Measurements from ENCODE around the gene RABGAP1L. TPM values are rescaled to one million over a fixed set of nuclear protein-coding genes. Genes with fewer than 3 reads are reported as not detected.

Gene RABGAP1L
- total RNA-seq, 1 experiment from 2014 or later = 76.9 TPM

DNA sequence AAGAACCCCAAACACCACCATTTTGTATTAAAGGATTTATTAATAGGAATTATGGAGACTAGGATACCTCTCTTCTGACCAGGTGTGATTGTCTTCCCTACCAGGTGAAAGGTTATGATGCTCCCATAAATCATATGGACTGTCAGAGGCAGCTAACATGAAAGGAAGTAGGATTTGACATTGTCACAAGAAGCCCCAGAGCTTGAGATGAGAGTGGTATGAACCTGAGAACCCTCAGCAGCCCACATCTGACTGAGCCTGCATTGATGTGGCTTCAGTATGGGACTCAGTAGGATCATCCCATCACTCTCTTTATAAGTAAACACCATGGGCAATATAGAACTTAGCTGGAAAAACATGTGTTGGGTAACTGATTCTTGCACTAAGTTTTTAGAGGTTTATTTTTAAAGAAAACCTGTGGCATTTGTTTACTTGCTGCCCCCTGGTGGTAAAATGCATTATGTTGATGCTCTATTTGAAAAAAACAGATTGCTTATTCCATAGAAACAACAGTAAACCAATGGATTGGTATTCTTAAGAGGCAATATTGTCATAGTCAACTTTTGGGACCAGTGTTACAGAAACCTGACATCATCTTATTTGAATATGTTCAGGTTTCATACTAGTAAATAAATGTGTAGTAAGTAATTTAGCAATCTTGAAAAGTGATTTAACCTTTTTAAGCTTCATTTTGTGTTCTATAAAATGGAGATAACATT, 823.8 kb downstream of the RABGAP1L start:
- ChIA-PET POLR2A (no interaction called here), CTCF (interaction anchor here (0.7 to 1.5 kb wide), 8 partner anchors 10 to 194 kb away, joined by 3 to 7 read pairs (median 4); partner anchors contain the start of gene CACYBP)
- Mint-ChIP-seq H3K9me3 (no peaks in the 10 kb centered on the region), H3K4me1 (no peaks in the 10 kb centered on the region), H3K27me3 (ENCODE audit: low read depth) (no peaks in the 10 kb centered on the region), H3K36me3 (peaks cover 79% of the 10 kb centered on the region), H3K27ac (no peak overlapping the region), H3K4me3 (no peak overlapping the region)
- no peak for DNase-seq (ENCODE audit: low spot score)
- no peak for TF ChIP-seq TP53 (CRISPR knock-in tag; IDR thresholded peaks at IDR 0.05)
- TF ChIP-seq, protein P1, sequence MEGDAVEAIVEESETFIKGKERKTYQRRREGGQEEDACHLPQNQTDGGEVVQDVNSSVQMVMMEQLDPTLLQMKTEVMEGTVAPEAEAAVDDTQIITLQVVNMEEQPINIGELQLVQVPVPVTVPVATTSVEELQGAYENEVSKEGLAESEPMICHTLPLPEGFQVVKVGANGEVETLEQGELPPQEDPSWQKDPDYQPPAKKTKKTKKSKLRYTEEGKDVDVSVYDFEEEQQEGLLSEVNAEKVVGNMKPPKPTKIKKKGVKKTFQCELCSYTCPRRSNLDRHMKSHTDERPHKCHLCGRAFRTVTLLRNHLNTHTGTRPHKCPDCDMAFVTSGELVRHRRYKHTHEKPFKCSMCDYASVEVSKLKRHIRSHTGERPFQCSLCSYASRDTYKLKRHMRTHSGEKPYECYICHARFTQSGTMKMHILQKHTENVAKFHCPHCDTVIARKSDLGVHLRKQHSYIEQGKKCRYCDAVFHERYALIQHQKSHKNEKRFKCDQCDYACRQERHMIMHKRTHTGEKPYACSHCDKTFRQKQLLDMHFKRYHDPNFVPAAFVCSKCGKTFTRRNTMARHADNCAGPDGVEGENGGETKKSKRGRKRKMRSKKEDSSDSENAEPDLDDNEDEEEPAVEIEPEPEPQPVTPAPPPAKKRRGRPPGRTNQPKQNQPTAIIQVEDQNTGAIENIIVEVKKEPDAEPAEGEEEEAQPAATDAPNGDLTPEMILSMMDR (IDR thresholded peaks at IDR 0.05) = peak; percentile 64
- no peak for ATAC-seq

DNA sequence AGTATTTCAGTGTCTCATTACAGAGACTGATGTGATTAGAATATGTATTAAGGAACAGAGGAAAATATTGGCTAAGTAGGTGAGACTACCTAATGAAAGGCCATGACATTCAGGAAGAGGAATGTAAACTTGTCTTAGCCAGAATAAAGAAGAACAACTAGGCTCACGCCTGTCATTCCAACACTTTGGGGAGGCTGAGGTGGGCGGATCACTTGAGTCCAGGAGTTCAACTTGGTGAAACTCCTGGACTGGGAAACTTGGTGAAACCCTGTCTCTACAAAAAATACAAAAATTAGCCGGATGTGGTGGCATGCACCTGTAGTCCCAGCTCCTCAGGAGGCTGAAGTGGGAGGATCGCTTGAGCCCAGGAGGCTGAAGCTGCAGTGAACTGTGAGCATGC, 825.6 kb downstream of the RABGAP1L start:
- ATAC-seq = no peak
- H3K36me3 Mint-ChIP-seq = peaks cover 79% of the 10 kb centered on the region
- no peak overlapping the region for H3K4me3 Mint-ChIP-seq
- ChIA-PET POLR2A (no interaction called here), CTCF (interaction anchor here (1.4 kb wide), 1 partner anchor 14 kb away, joined by 5 read pairs; no protein-coding TSS in a partner anchor)
- DNase-seq (ENCODE audit: low spot score) = no peak
- H3K27me3 Mint-ChIP-seq (ENCODE audit: low read depth) = no peaks in the 10 kb centered on the region
- no peak for TF ChIP-seq SOX15 (CRISPR knock-in tag; IDR thresholded peaks at IDR 0.05)
- H3K27ac Mint-ChIP-seq = no peak overlapping the region
- H3K4me1 Mint-ChIP-seq = no peaks in the 10 kb centered on the region
- H3K9me3 Mint-ChIP-seq = no peaks in the 10 kb centered on the region

DNA sequence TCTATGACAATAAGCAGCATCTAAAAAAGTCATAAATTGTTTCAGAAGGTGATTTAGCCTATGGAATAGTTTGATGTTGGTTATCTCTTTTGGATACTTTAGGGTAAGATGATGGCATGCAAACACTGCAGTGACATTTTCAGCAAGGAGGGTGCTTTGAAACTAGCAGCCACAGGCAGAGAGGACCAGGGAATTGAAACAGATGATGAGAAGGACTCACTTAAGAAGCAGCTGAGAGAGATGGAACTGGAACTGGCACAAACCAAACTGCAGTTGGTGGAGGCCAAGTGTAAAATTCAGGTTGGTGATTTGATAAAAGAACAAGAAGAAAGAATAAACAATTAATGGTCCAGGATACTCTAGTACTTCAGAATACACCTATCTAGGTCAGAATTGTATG, 829.2 kb downstream of the RABGAP1L start:
- peaks cover 57% of the 10 kb centered on the region for H3K36me3 Mint-ChIP-seq
- no peak for ATAC-seq
- H3K4me3 Mint-ChIP-seq = no peak overlapping the region
- H3K4me1 Mint-ChIP-seq = no peaks in the 10 kb centered on the region
- TF ChIP-seq FOXJ3 (CRISPR knock-in tag; IDR thresholded peaks at IDR 0.05; ENCODE audit: borderline replicate concordance) = no peak
- no peak for TF ChIP-seq NR2C2 (CRISPR knock-in tag; IDR thresholded peaks at IDR 0.05)
- TF ChIP-seq, protein P2, sequence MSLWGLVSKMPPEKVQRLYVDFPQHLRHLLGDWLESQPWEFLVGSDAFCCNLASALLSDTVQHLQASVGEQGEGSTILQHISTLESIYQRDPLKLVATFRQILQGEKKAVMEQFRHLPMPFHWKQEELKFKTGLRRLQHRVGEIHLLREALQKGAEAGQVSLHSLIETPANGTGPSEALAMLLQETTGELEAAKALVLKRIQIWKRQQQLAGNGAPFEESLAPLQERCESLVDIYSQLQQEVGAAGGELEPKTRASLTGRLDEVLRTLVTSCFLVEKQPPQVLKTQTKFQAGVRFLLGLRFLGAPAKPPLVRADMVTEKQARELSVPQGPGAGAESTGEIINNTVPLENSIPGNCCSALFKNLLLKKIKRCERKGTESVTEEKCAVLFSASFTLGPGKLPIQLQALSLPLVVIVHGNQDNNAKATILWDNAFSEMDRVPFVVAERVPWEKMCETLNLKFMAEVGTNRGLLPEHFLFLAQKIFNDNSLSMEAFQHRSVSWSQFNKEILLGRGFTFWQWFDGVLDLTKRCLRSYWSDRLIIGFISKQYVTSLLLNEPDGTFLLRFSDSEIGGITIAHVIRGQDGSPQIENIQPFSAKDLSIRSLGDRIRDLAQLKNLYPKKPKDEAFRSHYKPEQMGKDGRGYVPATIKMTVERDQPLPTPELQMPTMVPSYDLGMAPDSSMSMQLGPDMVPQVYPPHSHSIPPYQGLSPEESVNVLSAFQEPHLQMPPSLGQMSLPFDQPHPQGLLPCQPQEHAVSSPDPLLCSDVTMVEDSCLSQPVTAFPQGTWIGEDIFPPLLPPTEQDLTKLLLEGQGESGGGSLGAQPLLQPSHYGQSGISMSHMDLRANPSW (CRISPR knock-in tag; conservative IDR thresholded peaks at IDR 0.05; ENCODE audit: low read depth) = no peak
- no peak for TF ChIP-seq ESRRA (CRISPR knock-in tag; IDR thresholded peaks at IDR 0.05; ENCODE audit: borderline replicate concordance)
- TF ChIP-seq, protein P3, sequence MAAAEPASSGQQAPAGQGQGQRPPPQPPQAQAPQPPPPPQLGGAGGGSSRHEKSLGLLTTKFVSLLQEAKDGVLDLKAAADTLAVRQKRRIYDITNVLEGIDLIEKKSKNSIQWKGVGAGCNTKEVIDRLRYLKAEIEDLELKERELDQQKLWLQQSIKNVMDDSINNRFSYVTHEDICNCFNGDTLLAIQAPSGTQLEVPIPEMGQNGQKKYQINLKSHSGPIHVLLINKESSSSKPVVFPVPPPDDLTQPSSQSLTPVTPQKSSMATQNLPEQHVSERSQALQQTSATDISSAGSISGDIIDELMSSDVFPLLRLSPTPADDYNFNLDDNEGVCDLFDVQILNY (CRISPR knock-in tag; IDR thresholded peaks at IDR 0.05) = no peak
- TF ChIP-seq, protein P4, sequence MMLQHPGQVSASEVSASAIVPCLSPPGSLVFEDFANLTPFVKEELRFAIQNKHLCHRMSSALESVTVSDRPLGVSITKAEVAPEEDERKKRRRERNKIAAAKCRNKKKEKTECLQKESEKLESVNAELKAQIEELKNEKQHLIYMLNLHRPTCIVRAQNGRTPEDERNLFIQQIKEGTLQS (CRISPR knock-in tag; conservative IDR thresholded peaks at IDR 0.05) = no peak
- TF ChIP-seq ZBTB21 (CRISPR knock-in tag; IDR thresholded peaks at IDR 0.05; ENCODE audit: borderline replicate concordance) = no peak
- no peak for TF ChIP-seq CREB1 (CRISPR knock-in tag; IDR thresholded peaks at IDR 0.05)
- no peak for TF ChIP-seq NR3C1 (CRISPR knock-in tag; conservative IDR thresholded peaks at IDR 0.05; ENCODE audit: low read depth)
- TF ChIP-seq CREM (CRISPR knock-in tag; IDR thresholded peaks at IDR 0.05) = no peak
- H3K27me3 Mint-ChIP-seq (ENCODE audit: low read depth) = no peaks in the 10 kb centered on the region
- no peaks in the 10 kb centered on the region for H3K9me3 Mint-ChIP-seq
- CTCF ChIA-PET = no interaction called here
- DNase-seq (ENCODE audit: low spot score) = no peak
- POLR2A ChIA-PET = no interaction called here
- H3K27ac Mint-ChIP-seq = no peak overlapping the region

DNA sequence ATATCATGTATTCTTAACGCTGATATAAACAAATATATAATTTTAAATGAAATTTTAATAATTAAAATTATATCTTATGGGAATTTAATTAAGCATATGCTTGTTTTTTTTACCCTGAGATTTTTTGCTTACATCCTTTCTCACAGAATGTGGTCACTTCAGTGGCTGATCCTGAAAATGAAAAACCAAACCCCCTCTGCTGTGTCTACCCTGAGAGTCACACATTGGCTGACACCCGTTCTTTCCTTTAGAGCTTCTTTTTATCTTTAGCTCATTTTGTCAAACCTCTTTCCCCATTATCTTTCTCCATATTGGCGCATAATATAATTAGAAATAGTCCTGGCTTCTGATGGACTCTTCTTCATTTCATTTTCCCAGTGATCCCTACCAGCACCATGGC, 829.7 kb downstream of the RABGAP1L start:
- Mint-ChIP-seq H3K27me3 (ENCODE audit: low read depth) (no peaks in the 10 kb centered on the region), H3K27ac (no peak overlapping the region), H3K9me3 (no peaks in the 10 kb centered on the region), H3K36me3 (peaks cover 56% of the 10 kb centered on the region), H3K4me3 (no peak overlapping the region), H3K4me1 (no peaks in the 10 kb centered on the region)
- ChIA-PET CTCF (no interaction called here), POLR2A (no interaction called here)
- ATAC-seq (no peak), DNase-seq (ENCODE audit: low spot score) (no peak)
- TF ChIP-seq CBFB (CRISPR knock-in tag; IDR thresholded peaks at IDR 0.05; ENCODE audit: low read depth) (no peak), ESRRA (CRISPR knock-in tag; IDR thresholded peaks at IDR 0.05; ENCODE audit: borderline replicate concordance) (no peak), GTF2I (CRISPR knock-in tag; conservative IDR thresholded peaks at IDR 0.05) (no peak), HMGA2 (CRISPR knock-in tag; IDR thresholded peaks at IDR 0.05) (no peak)
- TF ChIP-seq, protein P5, sequence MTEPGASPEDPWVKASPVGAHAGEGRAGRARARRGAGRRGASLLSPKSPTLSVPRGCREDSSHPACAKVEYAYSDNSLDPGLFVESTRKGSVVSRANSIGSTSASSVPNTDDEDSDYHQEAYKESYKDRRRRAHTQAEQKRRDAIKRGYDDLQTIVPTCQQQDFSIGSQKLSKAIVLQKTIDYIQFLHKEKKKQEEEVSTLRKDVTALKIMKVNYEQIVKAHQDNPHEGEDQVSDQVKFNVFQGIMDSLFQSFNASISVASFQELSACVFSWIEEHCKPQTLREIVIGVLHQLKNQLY (CRISPR knock-in tag; IDR thresholded peaks at IDR 0.05) = no peak
- TF ChIP-seq, protein P6, sequence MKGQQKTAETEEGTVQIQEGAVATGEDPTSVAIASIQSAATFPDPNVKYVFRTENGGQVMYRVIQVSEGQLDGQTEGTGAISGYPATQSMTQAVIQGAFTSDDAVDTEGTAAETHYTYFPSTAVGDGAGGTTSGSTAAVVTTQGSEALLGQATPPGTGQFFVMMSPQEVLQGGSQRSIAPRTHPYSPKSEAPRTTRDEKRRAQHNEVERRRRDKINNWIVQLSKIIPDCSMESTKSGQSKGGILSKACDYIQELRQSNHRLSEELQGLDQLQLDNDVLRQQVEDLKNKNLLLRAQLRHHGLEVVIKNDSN (CRISPR knock-in tag; IDR thresholded peaks at IDR 0.05) = no peak
- TF ChIP-seq, protein P7, sequence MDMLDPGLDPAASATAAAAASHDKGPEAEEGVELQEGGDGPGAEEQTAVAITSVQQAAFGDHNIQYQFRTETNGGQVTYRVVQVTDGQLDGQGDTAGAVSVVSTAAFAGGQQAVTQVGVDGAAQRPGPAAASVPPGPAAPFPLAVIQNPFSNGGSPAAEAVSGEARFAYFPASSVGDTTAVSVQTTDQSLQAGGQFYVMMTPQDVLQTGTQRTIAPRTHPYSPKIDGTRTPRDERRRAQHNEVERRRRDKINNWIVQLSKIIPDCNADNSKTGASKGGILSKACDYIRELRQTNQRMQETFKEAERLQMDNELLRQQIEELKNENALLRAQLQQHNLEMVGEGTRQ (CRISPR knock-in tag; IDR thresholded peaks at IDR 0.05) = no peak
